Neural cell (in vitro differentiated cells): ENCODE data around the gene KRT74. TPM values are rescaled to one million over a fixed set of nuclear protein-coding genes. Genes with fewer than 3 reads are reported as not detected.

ENCODE experiments used
- H2AFZ ChIP-seq: fragments of 200-600, 300-800 bp; sonication (generic), shearing (Covaris generic); 2 replicates; pipeline ENCODE4 v1.6.0; 2014; ENCODE audit warnings: low read depth, mild to moderate bottlenecking, antibody characterized with exemption, low read length, moderate library complexity
- H3F3A ChIP-seq: fragments of 200-600 bp; shearing (Covaris generic); 2 replicates; pipeline ENCODE4 v1.6.1; 2016; ENCODE audit warnings: mild to moderate bottlenecking, moderate library complexity, mixed read lengths, antibody characterized with exemption, low read length; ENCODE audit not compliant: insufficient read depth, poor library complexity, severe bottlenecking
- H3K27ac ChIP-seq: fragments of 200-600, 300-800 bp; sonication (generic), shearing (Covaris generic); 2 replicates; pipeline ENCODE4 v1.5.1; 2014; ENCODE audit warnings: mild to moderate bottlenecking, low read length, moderate library complexity
- H3K27me3 ChIP-seq: fragments of 300-800, 200-600 bp; sonication (generic), shearing (Covaris generic); 2 replicates; pipeline ENCODE4 v1.6.0; 2014; ENCODE audit warnings: mild to moderate bottlenecking, low read depth, low read length, moderate library complexity; ENCODE audit not compliant: insufficient read depth
- H3K36me3 ChIP-seq: fragments of 300-800, 200-600 bp; sonication (generic), shearing (Covaris generic); 2 replicates; pipeline ENCODE4 v1.5.1; 2014; ENCODE audit warnings: mild to moderate bottlenecking, antibody characterized with exemption, low read length, moderate library complexity; ENCODE audit not compliant: insufficient read depth
- H3K4me2 ChIP-seq: fragments of 300-800, 200-600 bp; sonication (generic), shearing (Covaris generic); 2 replicates; pipeline ENCODE4 v1.6.0; 2014; ENCODE audit warnings: mild to moderate bottlenecking, low read length
- H3K4me3 ChIP-seq: fragments of 300-800, 200-600 bp; sonication (generic), shearing (Covaris generic); 2 replicates; pipeline ENCODE4 v1.5.1; 2014; ENCODE audit warnings: mild to moderate bottlenecking, low read length, moderate library complexity
- H3K79me2 ChIP-seq: fragments of 200-600 bp; shearing (Covaris generic); replicated peaks from 2 replicates; pipeline ENCODE4 v1.6.0; 2014; ENCODE audit warnings: mild to moderate bottlenecking, low read length, moderate library complexity; ENCODE audit not compliant: insufficient read depth
- H3K9ac ChIP-seq: fragments of 300-800, 200-600 bp; sonication (generic), shearing (Covaris generic); 2 replicates; pipeline ENCODE4 v1.6.1; 2016; ENCODE audit warnings: mild to moderate bottlenecking, low read length, mixed read lengths
- H3K9me2 ChIP-seq: fragments of 200-600 bp; shearing (Covaris generic); 2 replicates; pipeline ENCODE4 v1.6.1; 2016; ENCODE audit warnings: mild to moderate bottlenecking, low read length, mixed read lengths; ENCODE audit not compliant: insufficient read depth
- H3K9me3 ChIP-seq: fragments of 200-600, 300-800 bp; sonication (generic), shearing (Covaris generic); 2 replicates; pipeline ENCODE4 v1.6.1; 2016; ENCODE audit warnings: mild to moderate bottlenecking, mixed run types, low read length, moderate library complexity, mixed read lengths
- H4K20me1 ChIP-seq: fragments of 200-600 bp; shearing (Covaris generic); 2 replicates; pipeline ENCODE4 v1.6.1; 2016; ENCODE audit warnings: mild to moderate bottlenecking, mixed run types; ENCODE audit not compliant: insufficient read depth
- EP300 ChIP-seq: fragments of 450-650 bp; conservative IDR thresholded peaks from 2 replicates; pipeline ENCODE4 v1.6.1; 2014; ENCODE audit warnings: antibody characterized with exemption, mild to moderate bottlenecking, moderate library complexity; ENCODE audit not compliant: poor library complexity, severe bottlenecking
- EZH2 ChIP-seq: fragments of 200-600, 300-800 bp; shearing (Covaris generic), sonication (generic); IDR thresholded peaks from 2 replicates; pipeline ENCODE4 v1.6.1; 2014; ENCODE audit warnings: antibody characterized with exemption, low read length, borderline replicate concordance, mild to moderate bottlenecking; ENCODE audit not compliant: insufficient read depth, poor library complexity, severe bottlenecking
- MXI1 ChIP-seq: fragments of 450-650 bp; conservative IDR thresholded peaks from 2 replicates; pipeline ENCODE4 v1.6.1; 2014; ENCODE audit warnings: antibody characterized with exemption, mild to moderate bottlenecking; ENCODE audit not compliant: poor library complexity, severe bottlenecking
- POLR2AphosphoS5 ChIP-seq: IDR thresholded peaks from 2 replicates; pipeline ENCODE4 v1.6.1; 2012
- RAD21 ChIP-seq: fragments of 450-650 bp; conservative IDR thresholded peaks from 2 replicates; pipeline ENCODE4 v1.6.1; 2014; ENCODE audit warnings: antibody characterized with exemption, mild to moderate bottlenecking, moderate library complexity
- SMC3 ChIP-seq: fragments of 450-650 bp; conservative IDR thresholded peaks from 2 replicates; pipeline ENCODE4 v1.6.1; 2014; ENCODE audit warnings: antibody characterized with exemption, mild to moderate bottlenecking, moderate library complexity; ENCODE audit not compliant: poor library complexity
- TAF1 ChIP-seq: IDR thresholded peaks from 2 replicates; pipeline ENCODE4 v1.6.1; 2012; ENCODE audit warnings: low read depth
- polyA plus RNA-seq: library from polyadenylated mRNA; depleted of rRNA; stranded (reverse); fragments of >200 nt; gene quantifications from 2 replicates; pipeline ENCODE4 v1.2.3, GENCODE V29; 2014
- TF ChIP-seq, protein P1 (sequence below): fragments of 450-650 bp; IDR thresholded peaks from 2 replicates; pipeline ENCODE4 v1.5.1; 2014; ENCODE audit warnings: antibody characterized with exemption, mild to moderate bottlenecking, moderate library complexity; ENCODE audit not compliant: poor library complexity, severe bottlenecking
- TF ChIP-seq, protein P2 (sequence below): IDR thresholded peaks from 2 replicates; pipeline ENCODE4 v1.6.1; 2012; ENCODE audit warnings: borderline replicate concordance

KRT74 gene
- polyA plus RNA-seq, 1 donor from 2014 or later, result not detected

DNA sequence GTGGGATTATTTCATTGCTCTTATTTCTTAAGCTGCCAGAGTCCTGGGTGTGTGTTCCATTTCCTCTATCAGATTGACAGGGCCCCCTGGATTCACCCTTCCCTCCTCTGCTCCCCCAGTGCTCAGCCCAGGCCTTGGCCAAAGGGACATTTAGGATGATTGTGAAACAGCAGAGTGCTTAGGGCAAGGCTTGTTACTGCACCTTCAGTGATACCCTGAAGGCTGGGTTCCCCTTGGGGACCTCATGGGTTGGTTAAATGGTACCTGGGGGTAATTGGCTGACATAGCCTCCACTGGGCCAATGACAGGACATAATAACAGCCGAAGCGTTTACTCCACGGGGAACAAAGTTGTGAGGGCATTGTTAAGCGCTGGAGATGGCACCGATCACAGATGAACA is 28.9 kb upstream of the KRT74 start:
- TF ChIP-seq MXI1 (no peak), TAF1 (no peak), EP300 (no peak), SMC3 (no peak), POLR2AphosphoS5 (no peak), EZH2 (no peak), RAD21 (no peak)
- TF ChIP-seq, protein P1, sequence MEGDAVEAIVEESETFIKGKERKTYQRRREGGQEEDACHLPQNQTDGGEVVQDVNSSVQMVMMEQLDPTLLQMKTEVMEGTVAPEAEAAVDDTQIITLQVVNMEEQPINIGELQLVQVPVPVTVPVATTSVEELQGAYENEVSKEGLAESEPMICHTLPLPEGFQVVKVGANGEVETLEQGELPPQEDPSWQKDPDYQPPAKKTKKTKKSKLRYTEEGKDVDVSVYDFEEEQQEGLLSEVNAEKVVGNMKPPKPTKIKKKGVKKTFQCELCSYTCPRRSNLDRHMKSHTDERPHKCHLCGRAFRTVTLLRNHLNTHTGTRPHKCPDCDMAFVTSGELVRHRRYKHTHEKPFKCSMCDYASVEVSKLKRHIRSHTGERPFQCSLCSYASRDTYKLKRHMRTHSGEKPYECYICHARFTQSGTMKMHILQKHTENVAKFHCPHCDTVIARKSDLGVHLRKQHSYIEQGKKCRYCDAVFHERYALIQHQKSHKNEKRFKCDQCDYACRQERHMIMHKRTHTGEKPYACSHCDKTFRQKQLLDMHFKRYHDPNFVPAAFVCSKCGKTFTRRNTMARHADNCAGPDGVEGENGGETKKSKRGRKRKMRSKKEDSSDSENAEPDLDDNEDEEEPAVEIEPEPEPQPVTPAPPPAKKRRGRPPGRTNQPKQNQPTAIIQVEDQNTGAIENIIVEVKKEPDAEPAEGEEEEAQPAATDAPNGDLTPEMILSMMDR, result no peak
- TF ChIP-seq, protein P2, sequence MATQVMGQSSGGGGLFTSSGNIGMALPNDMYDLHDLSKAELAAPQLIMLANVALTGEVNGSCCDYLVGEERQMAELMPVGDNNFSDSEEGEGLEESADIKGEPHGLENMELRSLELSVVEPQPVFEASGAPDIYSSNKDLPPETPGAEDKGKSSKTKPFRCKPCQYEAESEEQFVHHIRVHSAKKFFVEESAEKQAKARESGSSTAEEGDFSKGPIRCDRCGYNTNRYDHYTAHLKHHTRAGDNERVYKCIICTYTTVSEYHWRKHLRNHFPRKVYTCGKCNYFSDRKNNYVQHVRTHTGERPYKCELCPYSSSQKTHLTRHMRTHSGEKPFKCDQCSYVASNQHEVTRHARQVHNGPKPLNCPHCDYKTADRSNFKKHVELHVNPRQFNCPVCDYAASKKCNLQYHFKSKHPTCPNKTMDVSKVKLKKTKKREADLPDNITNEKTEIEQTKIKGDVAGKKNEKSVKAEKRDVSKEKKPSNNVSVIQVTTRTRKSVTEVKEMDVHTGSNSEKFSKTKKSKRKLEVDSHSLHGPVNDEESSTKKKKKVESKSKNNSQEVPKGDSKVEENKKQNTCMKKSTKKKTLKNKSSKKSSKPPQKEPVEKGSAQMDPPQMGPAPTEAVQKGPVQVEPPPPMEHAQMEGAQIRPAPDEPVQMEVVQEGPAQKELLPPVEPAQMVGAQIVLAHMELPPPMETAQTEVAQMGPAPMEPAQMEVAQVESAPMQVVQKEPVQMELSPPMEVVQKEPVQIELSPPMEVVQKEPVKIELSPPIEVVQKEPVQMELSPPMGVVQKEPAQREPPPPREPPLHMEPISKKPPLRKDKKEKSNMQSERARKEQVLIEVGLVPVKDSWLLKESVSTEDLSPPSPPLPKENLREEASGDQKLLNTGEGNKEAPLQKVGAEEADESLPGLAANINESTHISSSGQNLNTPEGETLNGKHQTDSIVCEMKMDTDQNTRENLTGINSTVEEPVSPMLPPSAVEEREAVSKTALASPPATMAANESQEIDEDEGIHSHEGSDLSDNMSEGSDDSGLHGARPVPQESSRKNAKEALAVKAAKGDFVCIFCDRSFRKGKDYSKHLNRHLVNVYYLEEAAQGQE, result no peak

DNA sequence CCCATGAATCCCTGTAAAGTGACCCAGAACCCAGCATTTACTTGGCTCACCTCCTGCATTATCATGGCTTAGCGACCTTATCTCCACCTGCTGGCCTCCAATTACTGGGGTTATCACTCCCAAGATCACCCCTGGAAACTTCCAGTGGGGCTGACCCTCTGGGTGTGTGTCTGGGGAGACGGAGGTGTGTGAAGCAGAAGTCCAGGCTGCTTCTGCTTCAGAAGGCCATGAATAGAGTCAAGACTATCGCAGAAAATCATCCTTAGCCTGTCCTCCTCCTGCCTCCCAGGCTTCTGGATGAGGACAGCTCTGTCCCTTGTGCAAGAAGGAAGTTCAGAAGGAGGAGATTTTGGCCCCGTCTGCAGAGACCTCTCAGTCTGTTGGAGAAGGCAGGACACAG is 28.0 kb upstream of the KRT74 start:
- H3K36me3 ChIP-seq, result no peaks in the 10 kb centered on the region
- H3K4me3 ChIP-seq, result no peak overlapping the region
- no peak overlapping the region for H3K9ac ChIP-seq
- TF ChIP-seq TAF1 (no peak), EZH2 (no peak), POLR2AphosphoS5 (no peak), EP300 (no peak), SMC3 (no peak), MXI1 (no peak)
- TF ChIP-seq, protein P2, result no peak
- TF ChIP-seq, protein P1, result no peak
- H2AFZ ChIP-seq, result no peak overlapping the region
- H3K9me2 ChIP-seq, result no peaks in the 10 kb centered on the region
- no peaks in the 10 kb centered on the region for H3K27me3 ChIP-seq
- H3K4me2 ChIP-seq, result no peak overlapping the region
- no peak overlapping the region for H3K27ac ChIP-seq
- no peaks in the 10 kb centered on the region for H3K79me2 ChIP-seq
- H3F3A ChIP-seq, result no peaks in the 10 kb centered on the region
- H4K20me1 ChIP-seq, result no peaks in the 10 kb centered on the region
- H3K9me3 ChIP-seq, result no peaks in the 10 kb centered on the region

More for the DNA sequence above, 28.9 kb upstream of the KRT74 start:
- Histone ChIP-seq H3F3A (no peaks in the 10 kb centered on the region), H4K20me1 (no peaks in the 10 kb centered on the region), H3K9me3 (no peaks in the 10 kb centered on the region), H3K9ac (no peak overlapping the region), H3K27ac (no peak overlapping the region), H2AFZ (no peak overlapping the region), H3K4me3 (no peak overlapping the region), H3K4me2 (no peak overlapping the region), H3K36me3 (no peaks in the 10 kb centered on the region), H3K79me2 (no peaks in the 10 kb centered on the region), H3K27me3 (no peaks in the 10 kb centered on the region), H3K9me2 (no peaks in the 10 kb centered on the region)
